H9 (cell line): ENCODE data around the gene TNFRSF1B. TPM values are rescaled to one million over a fixed set of nuclear protein-coding genes. Genes with fewer than 3 reads are reported as not detected.

Experiments used
- DNase-seq: peaks from one replicate; pipeline ENCODE4 v3.0.0-alpha.2; 2017
- H2AFZ ChIP-seq: one replicate; pipeline ENCODE4 v1.6.1; 2013; ENCODE audit warnings: mild to moderate bottlenecking, low read length, control low read depth, moderate library complexity
- H2AK5ac ChIP-seq: 2 replicates; pipeline ENCODE4 v1.6.1; 2013; ENCODE audit warnings: low read length, control low read depth, mixed read lengths; ENCODE audit not compliant: insufficient read length
- H2BK120ac ChIP-seq: one replicate; pipeline ENCODE4 v1.6.1; 2013; ENCODE audit warnings: low read depth, mild to moderate bottlenecking, low read length, control low read depth, inconsistent platforms; ENCODE audit not compliant: poor library complexity, severe bottlenecking
- H2BK12ac ChIP-seq: 2 replicates; pipeline ENCODE4 v1.6.1; 2013; ENCODE audit warnings: low read length, control low read depth, mixed read lengths, low read depth; ENCODE audit not compliant: insufficient read length
- H2BK15ac ChIP-seq: 2 replicates; pipeline ENCODE4 v1.6.1; 2013; ENCODE audit warnings: low read depth, low read length, control low read depth
- H2BK20ac ChIP-seq: one replicate; pipeline ENCODE4 v1.6.1; 2013; ENCODE audit warnings: low read depth, mild to moderate bottlenecking, low read length, control low read depth, inconsistent platforms; ENCODE audit not compliant: poor library complexity, severe bottlenecking
- H2BK5ac ChIP-seq: 2 replicates; pipeline ENCODE4 v1.6.1; 2013; ENCODE audit warnings: low read length, control low read depth, mixed read lengths; ENCODE audit not compliant: insufficient read length
- H3K14ac ChIP-seq: 2 replicates; pipeline ENCODE4 v1.6.1; 2013; ENCODE audit warnings: low read length, control low read depth; ENCODE audit not compliant: insufficient read depth
- H3K18ac ChIP-seq: 2 replicates; pipeline ENCODE4 v1.6.1; 2013; ENCODE audit warnings: low read depth, mild to moderate bottlenecking, mixed read lengths, low read length, control low read depth; ENCODE audit not compliant: insufficient read length
- H3K23ac ChIP-seq: 2 replicates; pipeline ENCODE4 v1.6.1; 2013; ENCODE audit warnings: low read length, control low read depth, mixed read lengths, low read depth; ENCODE audit not compliant: insufficient read length
- H3K23me2 ChIP-seq: 2 replicates; pipeline ENCODE4 v1.6.1; 2013; ENCODE audit warnings: low read depth, mild to moderate bottlenecking, mixed read lengths, low read length, control low read depth; ENCODE audit not compliant: insufficient read length, poor library complexity, severe bottlenecking
- H3K27ac ChIP-seq: 2 replicates; pipeline ENCODE4 v1.5.1; 2013; ENCODE audit warnings: low read length, control low read depth, mixed read lengths, low read depth; ENCODE audit not compliant: insufficient read length
- H3K27me3 ChIP-seq: 2 replicates; pipeline ENCODE4 v1.6.1; 2013; ENCODE audit warnings: low read length, control low read depth, inconsistent platforms; ENCODE audit not compliant: insufficient read depth
- H3K4ac ChIP-seq: 2 replicates; pipeline ENCODE4 v1.6.1; 2013; ENCODE audit warnings: low read depth, mild to moderate bottlenecking, control low read depth, inconsistent platforms, low read length, moderate library complexity
- H3K4me1 ChIP-seq: 2 replicates; pipeline ENCODE4 v1.6.1; 2013; ENCODE audit warnings: low read length, control low read depth, inconsistent platforms; ENCODE audit not compliant: insufficient read depth
- H3K4me2 ChIP-seq: 2 replicates; pipeline ENCODE4 v1.6.1; 2013; ENCODE audit warnings: low read length, control low read depth, mixed read lengths; ENCODE audit not compliant: insufficient read length, insufficient read depth
- H3K56ac ChIP-seq: 2 replicates; pipeline ENCODE4 v1.6.1; 2013; ENCODE audit warnings: low read depth, mild to moderate bottlenecking, mixed read lengths, low read length, control low read depth; ENCODE audit not compliant: insufficient read length
- H3K79me1 ChIP-seq: 2 replicates; pipeline ENCODE4 v1.6.1; 2013; ENCODE audit warnings: low read depth, mild to moderate bottlenecking, moderate library complexity, low read length, control low read depth, inconsistent platforms; ENCODE audit not compliant: insufficient read depth, poor library complexity, severe bottlenecking
- H3K79me2 ChIP-seq: 2 replicates; pipeline ENCODE4 v1.6.1; 2013; ENCODE audit warnings: low read length, control low read depth, inconsistent platforms; ENCODE audit not compliant: insufficient read depth
- H3K9ac ChIP-seq: 2 replicates; pipeline ENCODE4 v1.6.1; 2013; ENCODE audit warnings: low read length, control low read depth, mixed read lengths; ENCODE audit not compliant: insufficient read length; ENCODE audit errors: extremely low read depth
- H3K9me3 ChIP-seq: one replicate; pipeline ENCODE4 v1.6.1; 2013; ENCODE audit warnings: low read depth, low read length, inconsistent platforms; ENCODE audit not compliant: control insufficient read depth
- H3T11ph ChIP-seq: one replicate; pipeline ENCODE4 v1.6.1; 2013; ENCODE audit warnings: mild to moderate bottlenecking, low read length, control low read depth, inconsistent platforms
- H4K20me1 ChIP-seq: one replicate; pipeline ENCODE4 v1.6.1; 2013; ENCODE audit not compliant: control insufficient read depth, insufficient read length, insufficient read depth
- H4K5ac ChIP-seq: 2 replicates; pipeline ENCODE4 v1.6.1; 2013; ENCODE audit warnings: low read depth, mild to moderate bottlenecking, mixed read lengths, low read length, control low read depth; ENCODE audit not compliant: insufficient read length
- H4K8ac ChIP-seq: replicated peaks from 2 replicates; pipeline ENCODE4 v1.6.1; 2013; ENCODE audit warnings: low read length, control low read depth, mixed read lengths, low read depth; ENCODE audit not compliant: insufficient read length
- H4K91ac ChIP-seq: 2 replicates; pipeline ENCODE4 v1.6.1; 2013; ENCODE audit warnings: low read depth, mild to moderate bottlenecking, moderate library complexity, mixed read lengths, low read length, control low read depth; ENCODE audit not compliant: insufficient read length
- H3K27ac Mint-ChIP-seq, 3 experiments: 2 replicates in 2 of 3; 3 replicates in 1 of 3; pipeline ENCODE4 v1.8.0; 2020 to 2021; ENCODE audit warnings: mixed read lengths in 3 of 3, mild to moderate bottlenecking in 1 of 3, moderate library complexity in 1 of 3
- H3K27me3 Mint-ChIP-seq: 2 replicates; pipeline ENCODE4 v1.8.0; 2021; ENCODE audit warnings: low read depth, mild to moderate bottlenecking, moderate library complexity, mixed read lengths
- H3K36me3 Mint-ChIP-seq, 3 experiments: 2 replicates in 2 of 3; 3 replicates in 1 of 3; pipeline ENCODE4 v1.8.0; 2020 to 2021; ENCODE audit warnings: low read depth in 3 of 3, mixed read lengths in 3 of 3; ENCODE audit not compliant: insufficient read depth in 1 of 3
- H3K4me1 Mint-ChIP-seq, 2 experiments: 2 replicates each; pipeline ENCODE4 v1.8.0; 2020; ENCODE audit warnings: mixed read lengths in 2 of 2
- H3K4me3 Mint-ChIP-seq, 2 experiments: 2 replicates in 1 of 2; 3 replicates in 1 of 2; pipeline ENCODE4 v1.8.0; 2020 to 2021; ENCODE audit warnings: mild to moderate bottlenecking in 2 of 2, mixed read lengths in 2 of 2, moderate library complexity in 1 of 2
- H3K9me3 Mint-ChIP-seq, 2 experiments: 2 replicates in 1 of 2; 3 replicates in 1 of 2; pipeline ENCODE4 v1.8.0; 2020; ENCODE audit warnings: mild to moderate bottlenecking in 2 of 2, mixed read lengths in 2 of 2, moderate library complexity in 1 of 2
- CTCF ChIP-seq: fragments of 200-600 bp; sonication (generic); conservative IDR thresholded peaks from 3 replicates; pipeline ENCODE4 v1.8.0; 2021; ENCODE audit warnings: antibody characterized with exemption, mild to moderate bottlenecking
- WGBS: extraction: QIAGEN DNeasy Blood & Tissue Kit; methylation state at CpG from one replicate; pipeline ENCODE4 v1.1.7; 2013; ENCODE audit warnings: missing lambda C conversion rate, low lambda C conversion rate, mixed read lengths; ENCODE audit not compliant: insufficient read length; ENCODE audit errors: extremely low coverage; 5-methylcytosine and 5-hydroxymethylcytosine counted together
- total RNA-seq: library from RNA; stranded (reverse); gene quantifications from 2 replicates; pipeline ENCODE4 v1.2.1, GENCODE V29; 2021

TNFRSF1B gene
- total RNA-seq, 1 experiment from 2014 or later, result 0.57 TPM

GRCh38 chr1:12132078-12132477 lies 34.7 kb upstream of the TNFRSF1B start:
- Histone ChIP-seq H4K8ac (no peak overlapping the region), H2AK5ac (no peak overlapping the region), H3K56ac (no peak overlapping the region), H3K23ac (peak overlapping the region; percentile 60), H2BK5ac (no peak overlapping the region), H3K4me2 (no peak overlapping the region), H4K20me1 (no peaks in the 10 kb centered on the region), H3K9ac (no peak overlapping the region), H3K14ac (no peak overlapping the region), H4K91ac (no peak overlapping the region), H3K27ac (no peak overlapping the region), H2BK120ac (no peak overlapping the region), H3K79me2 (no peaks in the 10 kb centered on the region), H2BK12ac (no peak overlapping the region), H4K5ac (no peak overlapping the region), H3T11ph (no peak overlapping the region), H3K18ac (no peak overlapping the region), H3K27me3 (no peaks in the 10 kb centered on the region), H3K79me1 (no peaks in the 10 kb centered on the region), H2AFZ (no peak overlapping the region), H2BK20ac (no peak overlapping the region), H3K23me2 (no peaks in the 10 kb centered on the region), H3K9me3 (no peaks in the 10 kb centered on the region), H3K4me1 (no peaks in the 10 kb centered on the region), H3K4ac (no peak overlapping the region), H2BK15ac (no peak overlapping the region; the same call in 1 of the 2 replicates)
- H3K4me3 Mint-ChIP-seq, result no peak overlapping the region
- H3K36me3 Mint-ChIP-seq, result no peaks in the 10 kb centered on the region
- no peak overlapping the region for H3K27ac Mint-ChIP-seq
- H3K9me3 Mint-ChIP-seq, result no peaks in the 10 kb centered on the region
- WGBS, result no CpG with 5 or more reads among the region's 8 CpGs
- no peaks in the 10 kb centered on the region; the same call in 1 of the 2 replicates for H3K27me3 Mint-ChIP-seq
- no peaks in the 10 kb centered on the region for H3K4me1 Mint-ChIP-seq
- DNase-seq, result no peak
- TF ChIP-seq CTCF, result no peak
